ENCODE data around the gene PHF21A.
"Not testable (repeated sequence)": the region's sequence is repeated elsewhere in the genome, so short reads cannot be mapped to it uniquely, and the experiment has no call there.

Gene PHF21A

DNA sequence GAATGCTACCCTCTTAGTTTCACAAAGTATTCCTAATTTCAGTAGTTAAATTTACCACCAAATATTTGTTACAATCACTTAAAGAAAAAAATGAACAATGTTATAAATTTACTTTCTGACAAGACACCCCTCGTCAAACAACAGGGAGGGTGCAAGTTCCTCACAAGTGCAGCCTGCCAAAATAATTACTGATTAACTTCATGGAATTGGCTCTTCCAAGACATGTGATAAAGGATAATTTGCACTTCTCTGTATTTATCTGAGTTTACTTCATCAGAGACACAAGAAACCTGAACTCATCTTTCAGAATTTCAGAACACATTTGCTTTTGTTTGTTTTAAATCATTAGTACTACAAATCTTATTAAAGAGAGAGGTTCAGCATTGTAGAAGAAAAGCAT is 132.3 kb downstream of the PHF21A start:
- no peak for DNase-seq (ENCODE audit: low read depth in 2 of 3, low spot score in 1 of 3)

DNA sequence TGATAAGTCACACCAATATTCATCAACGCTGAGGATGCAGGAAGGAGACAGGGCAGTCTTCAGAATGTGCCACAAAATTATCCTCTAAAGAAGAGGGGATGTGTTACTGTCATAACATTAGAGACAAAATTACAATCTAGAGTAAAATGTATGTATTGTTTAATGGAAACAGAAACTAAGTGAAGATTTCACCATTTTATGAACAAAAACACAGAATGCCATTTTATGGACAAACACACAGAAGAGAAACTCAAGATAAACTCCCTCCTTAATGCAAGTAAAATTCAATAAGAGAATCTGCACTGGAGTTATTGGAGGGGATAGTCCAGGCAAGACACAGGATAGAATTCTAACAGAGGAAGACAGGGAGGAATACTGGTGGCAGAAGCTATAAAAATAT is 136.0 kb downstream of the PHF21A start:
- DNase-seq (ENCODE audit: low read depth in 2 of 3, low spot score in 1 of 3) = no peak

DNA sequence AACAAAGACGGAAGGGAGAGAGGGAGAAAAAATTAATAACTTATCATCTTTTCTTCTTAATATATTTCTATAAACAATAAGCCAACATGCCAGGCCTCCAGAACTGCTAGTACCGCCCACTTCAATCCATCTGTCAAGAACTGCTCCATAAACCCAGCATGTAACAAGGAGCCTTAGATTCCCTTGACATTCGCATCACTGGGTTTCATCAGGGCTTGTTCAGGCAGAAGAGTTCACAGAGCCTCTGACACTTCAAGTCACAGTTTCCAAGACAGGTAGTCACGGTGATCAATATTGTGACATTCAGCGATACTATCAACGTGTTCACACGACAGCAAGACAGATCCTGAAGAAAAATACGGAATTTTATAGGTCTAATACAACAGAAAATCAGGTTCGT is 137.1 kb downstream of the PHF21A start:
- no peak for DNase-seq (ENCODE audit: low read depth in 2 of 3, low spot score in 1 of 3)

DNA sequence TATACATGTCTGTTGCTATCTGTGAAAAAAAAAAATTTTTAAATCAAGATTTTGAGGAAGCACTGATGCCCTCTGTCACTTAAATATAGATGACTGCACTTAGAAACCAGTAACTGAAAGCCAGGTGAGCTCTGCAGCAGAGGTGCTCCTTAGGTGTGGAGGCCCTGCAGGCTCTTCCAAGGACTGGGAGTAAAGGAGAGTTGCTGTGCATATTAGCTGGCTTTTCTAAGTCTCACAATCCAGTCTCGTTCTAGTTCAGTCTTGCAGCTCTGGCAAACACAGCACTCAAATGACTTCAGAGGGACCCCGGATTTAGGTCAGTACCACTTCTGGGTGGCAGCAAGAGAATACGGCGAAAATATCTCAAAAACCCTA is 137.8 kb downstream of the PHF21A start:
- DNase-seq (ENCODE audit: low read depth in 2 of 3, low spot score in 1 of 3) = no peak

DNA sequence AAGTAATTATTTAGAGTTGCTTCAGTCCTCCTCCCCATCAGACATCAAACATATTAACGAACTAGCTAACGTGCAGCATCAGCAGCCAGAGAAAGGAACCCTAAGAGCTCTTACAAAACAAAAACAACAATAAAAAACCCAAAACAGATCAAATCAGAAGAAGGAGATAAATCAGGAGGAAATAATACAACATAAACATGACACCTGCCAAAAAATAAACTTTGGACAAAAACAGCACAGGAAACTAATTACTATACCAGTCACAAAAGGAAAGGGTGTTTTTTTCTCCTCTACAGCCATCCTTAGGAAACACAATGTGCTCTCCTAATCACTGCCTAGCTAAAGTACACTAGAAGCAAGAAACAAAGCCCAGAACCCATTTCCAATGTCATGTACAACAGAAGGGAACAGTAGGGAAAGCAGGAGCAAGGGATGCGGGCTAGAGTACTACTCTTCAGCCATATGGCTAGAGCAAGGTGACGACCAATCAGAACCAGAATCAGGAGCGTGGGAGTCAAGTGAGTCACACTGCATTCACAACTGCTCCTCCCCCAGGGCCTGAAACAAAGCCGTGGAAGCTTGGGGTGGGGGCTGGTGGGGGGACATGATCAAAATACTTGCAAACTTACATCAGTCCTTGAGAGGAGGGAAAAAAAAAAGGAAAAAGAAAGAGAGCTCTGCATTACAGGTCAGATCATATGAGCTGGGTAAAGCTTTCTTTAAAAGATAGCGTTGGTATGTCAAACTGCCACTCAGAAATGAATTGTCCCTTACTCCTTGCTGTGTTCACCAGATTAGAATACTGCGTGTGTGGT is 138.4 kb downstream of the PHF21A start:
- DNase-seq (ENCODE audit: low read depth in 2 of 3, low spot score in 1 of 3) = peak; percentile 15 to 26 (median 24)

GRCh38 chr11:45981826-45982225 is 139.4 kb downstream of the PHF21A start:
- DNase-seq (ENCODE audit: low read depth in 2 of 3, low spot score in 1 of 3) = not testable (repeated sequence)

DNA sequence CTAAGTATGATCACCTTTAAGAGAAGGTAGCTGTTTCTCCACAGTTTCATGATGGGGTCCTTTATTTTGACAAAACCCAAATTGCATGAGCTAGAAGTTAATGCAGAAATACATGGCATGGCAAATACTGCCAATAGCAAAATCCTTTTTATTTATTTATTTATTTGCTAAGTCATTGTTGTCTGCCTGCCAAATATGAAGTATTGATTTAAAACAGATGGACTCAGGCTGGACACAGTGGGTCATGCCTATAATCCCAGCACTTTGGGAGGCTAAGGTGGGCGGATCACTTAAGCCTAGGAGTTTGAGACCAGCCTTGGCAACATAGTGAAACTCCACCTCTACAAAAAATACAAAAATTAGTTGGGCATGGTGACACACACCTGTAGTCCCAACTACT is 146.4 kb downstream of the PHF21A start:
- no peak for DNase-seq (ENCODE audit: low read depth in 2 of 3, low spot score in 1 of 3)

DNA sequence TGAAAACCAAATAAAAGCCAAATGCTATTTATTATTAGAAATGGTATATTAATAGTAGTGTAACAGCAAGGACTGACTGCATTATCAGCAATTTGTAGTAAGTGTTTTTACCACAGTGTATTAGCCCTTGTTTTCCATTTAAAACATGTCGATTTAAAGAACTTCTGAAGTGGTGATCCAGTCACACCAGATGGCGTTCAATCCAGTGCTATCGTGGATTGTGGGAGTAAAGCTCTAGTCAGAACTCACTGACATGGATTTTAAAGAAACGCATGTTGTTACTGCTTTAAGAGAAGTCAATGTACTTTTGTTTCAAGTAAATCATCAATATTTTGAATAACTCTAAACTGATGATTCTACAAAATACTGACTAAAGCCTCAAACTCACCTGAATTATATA is 147.7 kb downstream of the PHF21A start:
- no peak for DNase-seq (ENCODE audit: low read depth in 2 of 3, low spot score in 1 of 3)

- no peak for DNase-seq (ENCODE audit: low read depth in 2 of 3, low spot score in 1 of 3)
Observed at GRCh38 chr11:45968901-45969300, 152.4 kb downstream of the PHF21A start.

GRCh38 chr11:45967506-45967905 is 153.7 kb downstream of the PHF21A start:
- no peak for DNase-seq (ENCODE audit: low read depth in 2 of 3, low spot score in 1 of 3)

DNA sequence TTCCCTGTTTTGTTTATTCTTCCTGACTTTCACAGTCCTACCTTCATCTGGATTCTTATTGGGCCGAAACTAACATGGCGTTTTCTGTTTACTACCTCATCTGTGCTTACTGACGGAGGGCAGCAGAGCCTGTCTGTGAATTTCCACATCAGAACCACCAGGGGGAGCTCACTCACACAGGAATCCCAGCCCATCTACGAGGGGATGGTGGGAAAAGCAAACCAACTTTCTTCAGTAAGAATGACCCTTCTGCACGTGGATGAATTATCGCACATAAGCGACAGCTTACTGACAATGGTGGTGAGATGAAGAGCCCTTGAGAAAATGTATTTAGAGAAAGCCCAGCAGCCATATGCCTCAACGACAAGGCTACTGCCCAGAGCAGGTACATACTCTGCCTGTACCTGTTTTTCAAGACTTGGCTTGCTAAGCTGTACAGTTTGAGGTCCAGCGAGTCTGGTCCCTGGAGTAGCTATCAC is 156.3 kb downstream of the PHF21A start:
- peak; percentile 15 to 61 (median 25) for DNase-seq (ENCODE audit: low read depth in 2 of 3, low spot score in 1 of 3)

DNA sequence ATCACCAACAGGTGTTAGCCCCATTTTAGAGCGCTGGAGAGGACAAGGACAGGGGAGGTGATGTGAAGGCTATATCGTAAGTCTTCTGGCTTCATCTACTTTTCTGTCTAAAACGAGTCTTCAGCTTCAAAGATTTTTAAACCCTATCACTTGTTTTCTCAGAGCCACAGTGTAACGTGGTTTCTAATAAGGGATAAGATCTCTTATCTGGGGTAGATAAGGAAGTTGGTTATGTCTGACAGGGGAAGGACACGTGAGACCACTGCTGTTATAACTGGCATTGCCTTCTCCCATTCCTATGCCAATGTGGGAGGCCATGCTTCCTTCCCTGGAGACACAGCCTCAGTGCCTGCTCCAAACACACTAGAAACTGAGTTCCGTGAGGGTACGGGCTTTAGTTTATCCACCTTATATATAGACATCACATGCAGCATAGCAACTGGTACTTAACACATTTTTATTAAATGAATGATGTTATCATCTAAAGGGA is 159.5 kb downstream of the PHF21A start:
- DNase-seq (ENCODE audit: low read depth in 2 of 3, low spot score in 1 of 3) = no peak

DNA sequence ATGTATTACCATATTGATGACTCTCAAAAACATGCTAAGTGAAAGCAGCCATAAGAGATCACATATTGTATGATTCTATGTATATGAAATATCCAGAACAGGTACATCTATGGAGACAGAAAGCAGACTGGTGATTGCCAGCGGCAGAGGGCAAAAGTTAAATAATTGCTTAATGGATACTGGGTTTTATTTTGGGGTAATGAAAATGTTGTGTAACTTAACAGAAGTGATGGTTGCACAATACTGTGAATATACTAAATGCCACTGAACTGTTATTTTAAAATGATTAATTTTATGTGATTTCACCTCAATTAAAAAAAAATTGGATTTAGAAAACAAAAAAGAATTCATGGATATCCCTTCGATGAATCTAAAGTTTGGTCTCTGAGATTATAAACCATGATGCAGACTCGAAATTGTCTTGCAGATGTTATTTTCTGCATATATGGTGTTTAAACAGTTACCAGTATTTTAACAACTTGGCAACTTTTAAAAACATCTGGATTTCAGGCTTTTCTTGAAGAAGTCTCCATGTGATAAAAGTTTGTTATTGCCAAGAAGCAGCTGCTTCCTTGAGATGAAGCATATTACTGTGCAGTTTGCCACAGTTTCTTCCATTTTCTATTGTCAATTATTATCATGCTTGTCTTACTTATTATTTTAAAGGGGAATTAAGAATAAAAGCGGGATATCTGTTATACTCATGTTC is 160.7 kb downstream of the PHF21A start:
- no peak for DNase-seq (ENCODE audit: low read depth in 2 of 3, low spot score in 1 of 3)

- no peak for DNase-seq (ENCODE audit: low read depth in 2 of 3, low spot score in 1 of 3)
Observed at GRCh38 chr11:45959851-45960250, 161.4 kb downstream of the PHF21A start.

- no peak for DNase-seq (ENCODE audit: low read depth in 2 of 3, low spot score in 1 of 3)
Observed at GRCh38 chr11:45949992-45950407, 171.3 kb downstream of the PHF21A start.

DNA sequence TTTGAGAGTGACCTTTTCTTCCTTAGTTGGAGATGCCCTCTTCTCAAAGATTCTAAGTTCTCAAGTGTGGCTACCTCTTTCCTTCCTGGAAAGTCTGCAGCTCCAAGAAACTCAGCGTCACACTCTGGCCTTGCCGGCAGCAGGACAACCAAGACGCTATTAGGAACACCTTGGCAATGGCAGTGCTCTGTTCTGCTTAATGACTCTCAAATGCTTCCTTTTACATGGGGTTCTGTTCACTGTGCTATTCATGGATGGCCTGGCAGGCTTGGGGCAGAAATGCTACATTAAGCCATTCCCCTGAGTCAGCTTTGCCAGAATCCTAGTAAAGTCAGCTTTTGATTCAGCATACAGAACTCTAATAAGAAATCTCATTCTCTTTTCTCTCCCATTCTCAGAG is 172.9 kb downstream of the PHF21A start:
- no peak for DNase-seq (ENCODE audit: low read depth in 2 of 3, low spot score in 1 of 3)

- no peak for DNase-seq (ENCODE audit: low read depth in 2 of 3, low spot score in 1 of 3)
Observed at GRCh38 chr11:45947885-45948284, 173.4 kb downstream of the PHF21A start.

DNA sequence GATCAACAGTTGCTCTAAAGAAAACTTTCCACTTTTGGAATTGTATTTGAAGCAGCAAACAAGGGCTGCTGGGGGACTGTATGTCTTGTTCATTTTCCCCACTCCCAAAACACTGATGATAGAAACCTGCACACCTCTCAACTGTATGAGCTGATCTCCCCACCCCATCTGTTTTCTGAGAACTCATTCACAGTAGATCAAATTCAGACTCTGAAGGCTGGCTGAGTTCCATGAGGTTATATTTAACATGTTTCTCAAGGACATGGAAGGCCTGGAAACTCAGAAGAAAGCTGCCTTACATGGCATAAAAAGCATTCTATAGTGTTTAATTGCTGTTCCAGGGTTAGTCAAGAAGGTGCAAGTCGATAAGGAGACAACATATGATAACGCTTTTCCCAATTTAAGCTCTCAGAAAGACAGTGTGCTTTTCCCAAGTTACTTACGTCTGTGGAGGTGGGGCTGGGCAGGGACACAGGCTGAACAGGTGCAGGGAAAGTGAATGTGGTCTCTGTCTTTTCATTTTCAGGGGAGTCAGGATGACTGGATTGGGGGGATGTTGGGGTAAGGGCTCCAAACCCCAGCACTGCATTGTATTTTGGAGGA is 175.8 kb downstream of the PHF21A start:
- DNase-seq (ENCODE audit: low read depth in 2 of 3, low spot score in 1 of 3) = no peak

DNA sequence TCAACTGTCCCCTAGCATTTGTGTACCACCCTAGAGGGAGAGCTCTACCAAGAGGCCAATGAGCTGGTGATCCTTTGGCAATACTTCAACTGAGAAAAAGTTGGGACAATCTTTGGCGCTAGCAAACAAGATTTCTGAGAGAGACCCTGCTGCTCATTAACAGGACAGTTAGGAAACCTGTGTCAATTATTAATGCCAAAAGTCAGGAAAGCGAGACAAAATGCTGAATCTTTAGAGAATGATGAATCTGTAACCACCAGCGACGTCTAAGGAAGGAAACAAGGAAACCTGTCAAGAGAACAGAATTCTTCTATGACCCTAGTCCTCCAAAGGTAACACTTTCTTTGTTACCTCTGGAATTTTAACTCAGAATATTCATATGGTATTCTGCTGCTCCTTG is 178.9 kb downstream of the PHF21A start:
- DNase-seq (ENCODE audit: low read depth in 2 of 3, low spot score in 1 of 3) = no peak

DNA sequence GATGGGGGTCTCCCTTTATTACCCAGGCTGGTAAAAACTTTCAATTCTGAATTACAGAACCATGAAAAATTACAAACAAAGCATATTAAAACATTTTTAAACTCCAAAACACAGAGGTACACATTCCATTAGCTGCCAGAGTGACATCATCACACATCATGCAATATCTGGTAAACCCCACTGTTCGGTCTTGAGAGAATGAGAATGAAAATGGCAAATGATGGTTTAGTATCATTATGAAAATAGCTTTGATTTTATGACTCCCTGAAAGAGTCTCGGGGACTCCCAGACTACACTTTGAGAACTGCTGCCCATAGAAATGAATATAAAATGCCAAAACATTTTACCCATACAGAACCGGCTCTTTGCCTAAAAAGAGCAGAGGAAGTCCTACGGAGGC is 180.0 kb downstream of the PHF21A start:
- no peak for DNase-seq (ENCODE audit: low read depth in 2 of 3, low spot score in 1 of 3)

- no peak for DNase-seq (ENCODE audit: low read depth in 2 of 3, low spot score in 1 of 3)
Observed at GRCh38 chr11:45939836-45940235, 181.4 kb downstream of the PHF21A start.

GRCh38 chr11:45937916-45938315 is 183.3 kb downstream of the PHF21A start:
- no peak for DNase-seq (ENCODE audit: low read depth in 2 of 3, low spot score in 1 of 3)
